ENCODE results near the gene ZNF625. TPM values are rescaled to one million over a fixed set of nuclear protein-coding genes. Genes with fewer than 3 reads are reported as not detected.

ZNF625 gene
- total RNA-seq, 1 experiment from 2014 or later = 30.7 TPM

GRCh38 chr19:12113121-12113520 lies 43.4 kb downstream of the ZNF625 start:
- no peaks in the 10 kb centered on the region for H4K20me1 ChIP-seq (ENCODE audit: control insufficient read depth, insufficient read depth, insufficient read length)
- no CpG with 5 or more reads among the region's 5 CpGs for WGBS (ENCODE audit: extremely low coverage, insufficient read length, low lambda C conversion rate)
- H3K4me2 ChIP-seq (ENCODE audit: insufficient read depth, insufficient read length, low read length) = no peak overlapping the region
- no peak overlapping the region for H2BK5ac ChIP-seq (ENCODE audit: insufficient read length, low read length)
- H2AFZ ChIP-seq (ENCODE audit: low read length) = no peak overlapping the region
- no peaks in the 10 kb centered on the region for H3K27me3 ChIP-seq (ENCODE audit: insufficient read depth, low read length)
- no peak overlapping the region for H3K14ac ChIP-seq (ENCODE audit: insufficient read depth, low read length)
- no peak overlapping the region for H3K18ac ChIP-seq (ENCODE audit: insufficient read length, low read depth, low read length)
- H3K9me3 ChIP-seq (ENCODE audit: control insufficient read depth, low read depth, low read length) = peaks cover 51% of the 10 kb centered on the region
- no peak overlapping the region for H4K91ac ChIP-seq (ENCODE audit: insufficient read length, low read depth, low read length)
- H4K5ac ChIP-seq (ENCODE audit: insufficient read length, low read depth, low read length) = no peak overlapping the region
- no peak overlapping the region for H3K27ac ChIP-seq (ENCODE audit: insufficient read length, low read depth, low read length)
- no peaks in the 10 kb centered on the region for H3K79me1 ChIP-seq (ENCODE audit: insufficient read depth, low read depth, low read length, poor library complexity, severe bottlenecking)
- H4K8ac ChIP-seq (replicated peaks; ENCODE audit: insufficient read length, low read depth, low read length) = no peak overlapping the region
- H2BK12ac ChIP-seq (ENCODE audit: insufficient read length, low read depth, low read length) = no peak overlapping the region
- no peak for TF ChIP-seq CTCF (conservative IDR thresholded peaks at IDR 0.05)
- no peaks in the 10 kb centered on the region for H3K23me2 ChIP-seq (ENCODE audit: insufficient read length, low read depth, low read length, poor library complexity, severe bottlenecking)
- Mint-ChIP-seq H3K9me3 (peaks cover 69 to 72% of the 10 kb centered on the region in 2 experiments), H3K4me1 (no peaks in the 10 kb centered on the region), H3K27ac (no peak overlapping the region), H3K36me3 (ENCODE audit: insufficient read depth in 1 of 3, low read depth in 3 of 3) (peaks cover 78 to 85% (median 82%) of the 10 kb centered on the region in 3 experiments), H3K27me3 (ENCODE audit: low read depth) (peaks cover 3% of the 10 kb centered on the region; the same call in 1 of the 2 replicates), H3K4me3 (no peak overlapping the region)
- no peak overlapping the region for H3K23ac ChIP-seq (ENCODE audit: insufficient read length, low read depth, low read length)
- no peaks in the 10 kb centered on the region for H3K79me2 ChIP-seq (ENCODE audit: insufficient read depth, low read length)
- H3K4me1 ChIP-seq (ENCODE audit: insufficient read depth, low read length) = no peaks in the 10 kb centered on the region
- no peak overlapping the region for H3T11ph ChIP-seq (ENCODE audit: low read length)
- no peak overlapping the region for H3K56ac ChIP-seq (ENCODE audit: insufficient read length, low read depth, low read length)
- H3K4ac ChIP-seq (ENCODE audit: low read depth, low read length) = no peak overlapping the region
- H2BK20ac ChIP-seq (ENCODE audit: low read depth, low read length, poor library complexity, severe bottlenecking) = no peak overlapping the region
- no peak overlapping the region for H2AK5ac ChIP-seq (ENCODE audit: insufficient read length, low read length)
- H2BK15ac ChIP-seq (ENCODE audit: low read depth, low read length) = no peak overlapping the region
- DNase-seq = no peak
- no peak overlapping the region for H3K9ac ChIP-seq (ENCODE audit: extremely low read depth, insufficient read length, low read length)
- no peak overlapping the region for H2BK120ac ChIP-seq (ENCODE audit: low read depth, low read length, poor library complexity, severe bottlenecking)
